IPS-15b (cell line): Measurements from ENCODE around the gene SLC23A3.

Source experiments
- H3K27me3 ChIP-seq: one replicate; pipeline ENCODE4 v1.6.1; 2013; ENCODE audit warnings: low read length; ENCODE audit not compliant: control insufficient read depth, insufficient read depth
- H3K36me3 ChIP-seq: one replicate; pipeline ENCODE4 v1.6.1; 2013; ENCODE audit warnings: low read length; ENCODE audit not compliant: control insufficient read depth, insufficient read depth
- H3K4me1 ChIP-seq: one replicate; pipeline ENCODE4 v1.6.1; 2013; ENCODE audit warnings: mild to moderate bottlenecking, low read length; ENCODE audit not compliant: control insufficient read depth, insufficient read depth
- H3K4me3 ChIP-seq: one replicate; pipeline ENCODE4 v1.5.1; 2013; ENCODE audit warnings: low read depth, low read length
- H3K9ac ChIP-seq: one replicate; pipeline ENCODE4 v1.6.1; 2013; ENCODE audit warnings: low read depth, mild to moderate bottlenecking, low read length
- H3K9me3 ChIP-seq: one replicate; pipeline ENCODE4 v1.6.1; 2013; ENCODE audit warnings: mild to moderate bottlenecking, low read length; ENCODE audit not compliant: control insufficient read depth, insufficient read depth

The SLC23A3 gene

DNA sequence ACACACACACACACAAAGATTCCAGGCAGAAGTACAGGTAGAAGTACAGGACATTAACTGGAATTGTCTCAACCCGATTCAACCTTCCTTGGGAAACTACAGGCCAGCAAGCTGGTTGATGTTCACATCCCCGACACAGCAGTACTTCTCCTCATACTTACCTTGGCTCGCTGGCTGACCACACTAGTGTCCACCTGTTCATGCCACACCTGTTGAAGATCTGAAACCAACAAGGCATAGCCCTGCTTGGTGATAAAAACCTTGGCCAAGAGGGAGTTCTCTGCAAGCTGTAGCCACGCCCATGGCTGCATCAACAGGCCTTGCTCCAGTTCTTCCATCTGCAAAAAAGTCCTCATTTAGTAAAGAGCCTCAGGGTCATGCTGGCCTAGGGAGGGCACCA, 11.8 kb downstream of the SLC23A3 start:
- no peaks in the 10 kb centered on the region for H3K36me3 ChIP-seq
- peaks cover 18% of the 10 kb centered on the region for H3K27me3 ChIP-seq
- H3K4me3 ChIP-seq: no peak overlapping the region
- no peaks in the 10 kb centered on the region for H3K4me1 ChIP-seq
- H3K9ac ChIP-seq: no peak overlapping the region
- no peaks in the 10 kb centered on the region for H3K9me3 ChIP-seq

DNA sequence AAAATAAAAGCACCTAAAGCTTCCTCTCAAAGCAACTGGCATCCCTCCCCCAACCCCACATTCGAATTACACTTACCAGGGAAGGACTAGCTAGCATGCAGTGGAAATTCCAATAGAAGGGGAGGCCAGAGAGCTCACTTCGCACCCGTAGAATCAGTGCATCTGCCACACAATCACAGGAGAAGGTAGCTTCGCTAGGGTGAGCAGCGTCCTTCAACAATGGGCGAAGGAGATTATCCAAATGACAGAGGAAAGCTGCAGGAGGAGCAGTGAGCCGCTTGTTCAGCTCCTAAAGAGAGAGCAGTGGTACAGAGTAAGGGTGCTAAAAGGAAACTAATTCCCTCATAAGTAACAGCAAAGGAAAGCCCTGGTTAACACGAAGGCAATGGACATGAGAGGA, 12.4 kb downstream of the SLC23A3 start:
- Histone ChIP-seq H3K4me1 (no peaks in the 10 kb centered on the region), H3K9me3 (no peaks in the 10 kb centered on the region), H3K36me3 (no peaks in the 10 kb centered on the region), H3K27me3 (peaks cover 14% of the 10 kb centered on the region), H3K4me3 (no peak overlapping the region), H3K9ac (no peak overlapping the region)

DNA sequence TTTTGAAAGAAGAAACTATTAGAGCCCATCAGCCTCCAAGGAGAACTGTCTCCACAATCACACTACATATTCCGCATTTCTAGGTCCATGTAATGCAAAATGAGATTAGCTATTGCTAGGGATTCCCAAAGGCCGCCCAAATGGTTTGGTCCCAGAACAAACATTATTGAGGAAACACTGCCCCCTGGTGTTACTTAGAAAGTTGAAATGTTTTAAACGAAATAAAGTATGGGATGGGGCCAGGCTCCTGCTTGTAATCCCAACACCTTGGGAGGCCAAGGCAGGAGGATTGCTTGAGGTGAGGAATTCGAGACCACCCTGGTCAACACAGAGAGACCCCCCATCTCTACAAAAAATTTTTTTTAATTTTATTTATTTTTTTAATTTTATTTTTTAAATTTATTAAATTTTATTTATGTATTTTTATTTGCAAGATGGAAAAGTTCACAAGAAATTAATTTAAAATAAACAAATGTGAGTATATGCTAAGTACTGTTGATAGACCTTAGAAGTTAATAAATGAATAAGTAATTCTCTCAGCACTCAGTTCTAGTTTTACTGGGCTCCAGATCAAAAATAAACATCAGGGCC, 14.7 kb downstream of the SLC23A3 start:
- H3K4me1 ChIP-seq: no peaks in the 10 kb centered on the region
- H3K9me3 ChIP-seq: no peaks in the 10 kb centered on the region

DNA sequence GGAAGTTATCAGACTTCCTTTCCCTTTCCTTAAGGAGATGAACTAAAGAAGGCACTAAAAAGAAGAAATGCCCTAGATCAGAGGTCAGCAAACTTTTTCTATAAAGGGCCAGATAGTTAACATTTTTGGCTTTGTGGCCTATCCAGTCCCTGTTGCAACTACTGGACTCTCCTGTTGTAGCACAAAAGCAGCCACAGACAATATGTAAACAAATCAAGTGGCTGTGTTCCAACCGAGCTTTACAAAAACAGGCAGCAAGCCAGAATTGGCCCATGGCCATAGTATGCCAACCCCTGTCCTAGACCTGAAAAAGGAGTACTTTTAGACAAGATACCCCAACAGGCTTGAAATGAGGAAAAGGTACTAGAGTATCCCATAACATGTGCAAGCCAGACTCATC, 20.2 kb downstream of the SLC23A3 start:
- Histone ChIP-seq H3K36me3 (no peaks in the 10 kb centered on the region), H3K9me3 (no peaks in the 10 kb centered on the region), H3K4me3 (no peak overlapping the region)

More for the DNA sequence above, 14.7 kb downstream of the SLC23A3 start:
- Histone ChIP-seq H3K9ac (no peak overlapping the region), H3K36me3 (no peaks in the 10 kb centered on the region), H3K4me3 (no peak overlapping the region), H3K27me3 (no peaks in the 10 kb centered on the region)

DNA sequence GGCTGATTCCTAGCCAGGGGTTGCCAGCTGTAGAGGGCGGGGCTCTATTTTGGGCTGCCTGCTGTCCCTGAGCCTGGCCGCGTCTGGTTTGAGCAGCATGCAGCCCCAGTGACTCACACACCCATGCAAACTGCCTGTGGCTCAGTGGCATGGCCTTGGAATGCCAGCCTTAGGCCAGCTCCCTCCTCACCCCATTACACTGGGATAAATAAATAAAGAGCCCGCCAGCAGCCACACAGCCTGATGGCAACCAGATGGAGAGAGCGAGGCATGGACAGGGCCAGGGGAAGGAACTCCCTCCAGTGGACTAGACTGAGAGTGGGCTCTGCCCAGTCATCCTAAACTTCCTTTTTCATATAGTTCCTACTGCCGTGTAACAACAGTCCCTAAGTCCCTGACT, 27.5 kb downstream of the SLC23A3 start:
- H3K27me3 ChIP-seq: no peaks in the 10 kb centered on the region
- no peaks in the 10 kb centered on the region for H3K9me3 ChIP-seq
- H3K36me3 ChIP-seq: no peaks in the 10 kb centered on the region
- H3K4me1 ChIP-seq: no peaks in the 10 kb centered on the region
- H3K4me3 ChIP-seq: no peak overlapping the region
- H3K9ac ChIP-seq: no peak overlapping the region

More for the DNA sequence above, 20.2 kb downstream of the SLC23A3 start:
- Histone ChIP-seq H3K4me1 (no peaks in the 10 kb centered on the region), H3K27me3 (no peaks in the 10 kb centered on the region), H3K9ac (no peak overlapping the region)

DNA sequence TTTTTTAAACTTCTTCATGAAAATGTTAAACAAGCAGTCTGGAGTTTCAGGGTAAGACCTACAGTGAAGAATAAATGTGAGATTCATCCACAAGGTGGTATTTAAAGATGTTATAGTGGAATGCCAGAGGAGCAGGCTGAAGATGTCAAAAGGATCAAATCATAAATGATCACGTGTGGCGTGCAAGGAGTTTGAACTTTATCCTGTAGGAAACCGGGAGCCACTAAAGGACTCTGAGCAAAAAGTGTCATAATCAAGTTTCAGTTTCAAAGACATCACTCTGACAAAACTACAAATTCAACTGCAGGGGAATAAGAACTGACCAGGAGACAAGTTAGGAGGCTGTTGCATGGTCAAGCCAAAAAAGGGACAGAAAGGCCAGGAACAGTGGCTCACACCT, 29.1 kb downstream of the SLC23A3 start:
- no peaks in the 10 kb centered on the region for H3K36me3 ChIP-seq
- no peaks in the 10 kb centered on the region for H3K4me1 ChIP-seq
- H3K9ac ChIP-seq: no peak overlapping the region
- no peak overlapping the region for H3K4me3 ChIP-seq
- no peaks in the 10 kb centered on the region for H3K9me3 ChIP-seq
- no peaks in the 10 kb centered on the region for H3K27me3 ChIP-seq

DNA sequence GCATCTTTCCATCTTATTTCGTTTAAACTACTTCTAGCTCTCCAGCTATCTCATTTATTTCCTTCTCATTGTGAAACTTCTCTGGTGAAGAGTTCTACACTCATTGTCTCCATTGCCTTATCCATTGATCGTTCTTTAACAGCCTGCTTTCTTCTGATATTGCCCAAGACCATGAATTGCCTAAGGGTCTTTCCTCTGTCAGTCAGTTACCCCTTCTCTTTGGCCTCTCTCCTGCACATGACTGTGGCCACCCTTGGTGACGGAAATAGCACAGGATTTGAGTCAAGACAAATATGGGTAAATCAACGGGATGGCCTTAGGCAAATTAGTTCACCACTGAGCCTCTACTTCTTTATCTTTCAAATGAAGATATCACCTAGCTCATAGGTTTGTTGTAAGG, 35.9 kb downstream of the SLC23A3 start:
- H3K4me1 ChIP-seq: no peaks in the 10 kb centered on the region
- H3K9ac ChIP-seq: no peak overlapping the region
- H3K27me3 ChIP-seq: no peaks in the 10 kb centered on the region
- H3K4me3 ChIP-seq: no peak overlapping the region
- no peaks in the 10 kb centered on the region for H3K9me3 ChIP-seq
- H3K36me3 ChIP-seq: no peaks in the 10 kb centered on the region

DNA sequence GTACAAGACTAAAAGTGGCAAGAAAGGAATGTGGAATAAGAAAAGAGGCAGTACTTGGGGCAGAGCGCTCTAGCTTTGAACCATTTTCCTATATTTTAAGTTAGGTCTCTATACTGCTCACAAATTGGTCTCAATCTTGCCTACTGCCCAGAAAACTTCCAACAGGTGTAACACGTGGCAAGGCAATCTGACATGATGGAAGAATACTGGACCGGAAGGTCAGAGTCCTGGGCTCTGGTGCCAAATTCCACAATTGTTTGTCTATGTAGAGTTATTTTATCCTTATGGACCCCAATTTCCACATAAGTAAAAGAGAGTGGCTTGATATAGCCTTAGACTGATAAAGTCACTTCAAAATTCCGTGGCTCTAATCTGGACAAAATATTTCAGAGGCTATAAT, 38.1 kb downstream of the SLC23A3 start:
- Histone ChIP-seq H3K4me1 (no peaks in the 10 kb centered on the region), H3K27me3 (no peaks in the 10 kb centered on the region), H3K4me3 (no peak overlapping the region), H3K9me3 (no peaks in the 10 kb centered on the region), H3K36me3 (no peaks in the 10 kb centered on the region), H3K9ac (no peak overlapping the region)

DNA sequence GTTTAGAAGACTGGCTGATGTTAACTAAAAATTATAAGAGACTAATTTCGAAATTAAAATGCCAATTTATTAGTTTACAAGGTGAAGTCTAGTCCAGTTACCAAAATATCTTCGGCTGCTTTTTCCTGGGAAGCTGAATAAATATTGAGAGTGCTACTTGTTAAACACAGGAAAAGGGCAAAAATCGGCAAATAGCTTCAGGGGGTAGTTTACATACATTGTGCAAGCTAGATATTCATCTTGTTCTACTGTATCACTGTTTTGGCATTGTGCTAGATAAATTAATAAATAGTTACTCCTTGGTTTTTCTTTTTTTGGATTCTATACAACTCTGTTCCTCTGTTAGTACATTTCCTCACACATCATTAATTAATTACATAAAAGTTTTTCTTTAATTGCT, 38.5 kb downstream of the SLC23A3 start:
- no peaks in the 10 kb centered on the region for H3K36me3 ChIP-seq
- no peaks in the 10 kb centered on the region for H3K9me3 ChIP-seq
- no peaks in the 10 kb centered on the region for H3K4me1 ChIP-seq
- H3K4me3 ChIP-seq: no peak overlapping the region
- no peaks in the 10 kb centered on the region for H3K27me3 ChIP-seq
- no peak overlapping the region for H3K9ac ChIP-seq

DNA sequence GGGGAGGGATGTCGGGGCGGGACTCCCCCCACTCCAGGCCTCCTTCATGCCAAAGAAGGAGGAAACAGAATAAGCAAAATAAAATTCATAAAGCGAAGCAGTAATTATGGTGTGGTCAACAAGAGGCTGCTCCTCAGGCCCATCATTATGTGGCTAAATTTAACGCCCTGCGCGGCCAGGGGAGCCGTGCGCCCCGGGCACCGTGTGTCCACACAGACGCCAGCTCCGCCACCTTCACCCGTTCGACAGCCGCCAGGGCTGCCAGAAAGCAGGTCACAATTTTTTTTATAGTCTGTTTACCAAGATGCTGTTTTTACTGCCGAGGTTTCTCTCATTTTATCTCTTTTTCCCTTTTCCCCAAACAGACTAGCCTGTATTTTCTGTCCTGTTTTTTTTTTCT, 40.2 kb downstream of the SLC23A3 start:
- no peaks in the 10 kb centered on the region for H3K27me3 ChIP-seq
- no peak overlapping the region for H3K4me3 ChIP-seq
- no peaks in the 10 kb centered on the region for H3K36me3 ChIP-seq
- H3K4me1 ChIP-seq: no peaks in the 10 kb centered on the region
- no peak overlapping the region for H3K9ac ChIP-seq
- H3K9me3 ChIP-seq: no peaks in the 10 kb centered on the region

DNA sequence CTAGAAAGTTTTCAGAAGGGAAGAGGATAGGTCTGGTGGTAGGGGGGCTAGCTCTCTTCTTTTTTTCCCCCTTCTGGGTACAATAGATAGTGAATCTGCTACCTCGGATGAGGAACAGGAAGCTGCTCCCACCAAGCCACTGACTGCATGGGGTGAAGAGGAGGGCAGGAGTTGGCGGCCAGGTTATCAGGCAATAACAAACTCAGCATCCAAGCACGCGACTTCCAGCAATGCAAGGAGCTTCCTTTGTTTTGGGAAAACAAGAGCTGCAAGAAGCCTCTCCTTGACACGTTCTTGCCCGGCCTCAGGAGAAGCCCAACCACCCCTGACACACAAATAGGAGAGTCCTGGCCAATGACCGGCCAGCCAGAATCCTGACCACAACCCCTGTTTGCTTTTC, 41.4 kb downstream of the SLC23A3 start:
- H3K27me3 ChIP-seq: no peaks in the 10 kb centered on the region
- no peaks in the 10 kb centered on the region for H3K9me3 ChIP-seq
- no peak overlapping the region for H3K9ac ChIP-seq
- H3K36me3 ChIP-seq: no peaks in the 10 kb centered on the region
- no peak overlapping the region for H3K4me3 ChIP-seq
- no peaks in the 10 kb centered on the region for H3K4me1 ChIP-seq

DNA sequence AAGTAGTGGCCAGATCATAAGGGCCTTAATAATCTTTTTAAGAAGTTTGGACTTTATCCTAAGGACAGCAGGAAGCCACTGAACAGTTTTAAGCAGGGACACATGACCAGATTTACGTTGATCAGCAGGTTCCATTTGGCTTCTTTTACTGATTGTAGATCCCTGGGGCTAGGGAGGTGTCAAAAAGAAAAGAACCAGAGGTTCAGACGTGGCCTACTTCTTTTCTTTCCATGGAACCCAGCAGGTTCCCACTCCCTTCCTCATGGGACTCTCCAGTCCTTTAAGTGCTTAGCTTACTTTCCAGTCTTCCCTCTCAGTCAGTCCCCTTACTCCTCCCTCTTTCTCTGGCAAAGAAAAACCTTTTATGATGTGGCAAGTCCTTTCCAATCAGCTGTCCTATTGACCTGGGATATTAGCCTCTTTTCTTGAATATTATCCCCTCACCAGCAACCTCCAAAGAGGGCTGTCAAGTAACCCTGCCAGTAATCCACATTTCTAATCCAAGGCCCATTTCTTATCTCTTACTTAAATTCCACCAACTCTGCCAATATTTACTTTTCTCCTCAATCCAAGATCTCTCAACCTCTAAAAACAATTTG, 42.7 kb downstream of the SLC23A3 start:
- H3K9me3 ChIP-seq: no peaks in the 10 kb centered on the region
- H3K4me1 ChIP-seq: no peaks in the 10 kb centered on the region

More for the DNA sequence above, 42.7 kb downstream of the SLC23A3 start:
- H3K9ac ChIP-seq: no peak overlapping the region
- no peaks in the 10 kb centered on the region for H3K36me3 ChIP-seq
- H3K27me3 ChIP-seq: no peaks in the 10 kb centered on the region
- no peak overlapping the region for H3K4me3 ChIP-seq
